HG03280 (cell line): ENCODE results near the gene DEDD2.

Experiments
- ATAC-seq: cut with Tn5 transposase; IDR thresholded peaks from one replicate; pipeline ENCODE4 v1.9.1; 2021; ENCODE audit warnings: mild to moderate bottlenecking, moderate library complexity; ENCODE audit not compliant: unreplicated experiment

Gene DEDD2

GRCh38 chr19:42229301-42229854 lies 11.9 kb upstream of the DEDD2 start:
- no peak for ATAC-seq

- ATAC-seq: no peak
These were observed 11.2 kb upstream of the DEDD2 start for GRCh38 chr19:42228641-42229040.

GRCh38 chr19:42226886-42227285 lies 9.4 kb upstream of the DEDD2 start:
- ATAC-seq: no peak

- ATAC-seq: no peak
These were observed 8.3 kb upstream of the DEDD2 start for GRCh38 chr19:42225718-42226292.

GRCh38 chr19:42224940-42225717 lies 7.7 kb upstream of the DEDD2 start:
- ATAC-seq: no peak

GRCh38 chr19:42220751-42221097 lies 3.2 kb upstream of the DEDD2 start:
- no peak for ATAC-seq

GRCh38 chr19:42219812-42220750 lies 2.6 kb upstream of the DEDD2 start, which contains the start of gene ZNF526:
Gene ZNF526 (plus strand): TSS chr19:42220312. CDS start chr19:42224404, 4,092 bp downstream.
- peak; percentile 69 for ATAC-seq

GRCh38 chr19:42216653-42217519 lies 591 bp downstream of the DEDD2 start:
- peak; percentile 4 for ATAC-seq

GRCh38 chr19:42214810-42215485 lies 2.5 kb downstream of the DEDD2 start:
- ATAC-seq: no peak

- no peak for ATAC-seq
These were observed 4.6 kb downstream of the DEDD2 start for GRCh38 chr19:42212886-42213285.

GRCh38 chr19:42208612-42209011 lies 8.9 kb downstream of the DEDD2 start:
- ATAC-seq: no peak

GRCh38 chr19:42207767-42208271 lies 9.7 kb downstream of the DEDD2 start:
- ATAC-seq: no peak

- no peak for ATAC-seq
These were observed 10.4 kb downstream of the DEDD2 start for GRCh38 chr19:42206871-42207755.

- ATAC-seq: no peak
These were observed 12.8 kb downstream of the DEDD2 start for GRCh38 chr19:42204664-42205063.

GRCh38 chr19:42203700-42204099 lies 13.8 kb downstream of the DEDD2 start:
- ATAC-seq: no peak

- ATAC-seq: no peak
These were observed 15.1 kb downstream of the DEDD2 start for GRCh38 chr19:42202290-42202880.

- no peak for ATAC-seq
These were observed 15.8 kb downstream of the DEDD2 start for GRCh38 chr19:42201489-42202289.
